HG02678 (cell line): Measurements from ENCODE around the gene PRXL2B.
"Not testable (repeated sequence)": the region's sequence is repeated elsewhere in the genome, so short reads cannot be mapped to it uniquely, and the experiment has no call there.

Source experiments
- ATAC-seq: cut with Tn5 transposase; IDR thresholded peaks from one replicate; pipeline ENCODE4 v1.9.1; 2021; ENCODE audit warnings: mild to moderate bottlenecking, moderate library complexity; ENCODE audit not compliant: unreplicated experiment

The PRXL2B gene

GRCh38 chr1:2611031-2611501 lies 24.5 kb downstream of the PRXL2B start:
- no peak for ATAC-seq

- no peak for ATAC-seq
Observed at GRCh38 chr1:2611621-2612437, 25.3 kb downstream of the PRXL2B start.

- ATAC-seq: no peak
Observed at GRCh38 chr1:2612591-2613365, 26.2 kb downstream of the PRXL2B start.

- no peak for ATAC-seq
Observed at GRCh38 chr1:2614145-2614544, 27.6 kb downstream of the PRXL2B start.

- no peak for ATAC-seq
Observed at GRCh38 chr1:2617971-2618470, 31.4 kb downstream of the PRXL2B start.

- no peak for ATAC-seq
Observed at GRCh38 chr1:2623571-2624337, 37.2 kb downstream of the PRXL2B start.

GRCh38 chr1:2624735-2625300 lies 38.2 kb downstream of the PRXL2B start:
- ATAC-seq: no peak

- no peak for ATAC-seq
Observed at GRCh38 chr1:2625311-2625710, 38.7 kb downstream of the PRXL2B start.

GRCh38 chr1:2625748-2626147 lies 39.2 kb downstream of the PRXL2B start:
- ATAC-seq: not testable (repeated sequence)

GRCh38 chr1:2627746-2628145 lies 41.2 kb downstream of the PRXL2B start:
- ATAC-seq: no peak

GRCh38 chr1:2628191-2628932 lies 41.8 kb downstream of the PRXL2B start:
- ATAC-seq: no peak

GRCh38 chr1:2628933-2629626 lies 42.5 kb downstream of the PRXL2B start:
- ATAC-seq: no peak

- no peak for ATAC-seq
Observed at GRCh38 chr1:2629627-2630497, 43.3 kb downstream of the PRXL2B start.

GRCh38 chr1:2630498-2631135 lies 44.0 kb downstream of the PRXL2B start:
- no peak for ATAC-seq

GRCh38 chr1:2631136-2632050 lies 44.8 kb downstream of the PRXL2B start:
- no peak for ATAC-seq

- ATAC-seq: no peak
Observed at GRCh38 chr1:2632051-2632430, 45.5 kb downstream of the PRXL2B start.
